DMS 273 treated with DMSO at 0.1 percent for 48 hours (cell line): Measurements from ENCODE around the gene GALNT2.

Experiments used
- DNase-seq: peaks from one replicate; lab custom pipeline; 2025; lab: John Stamatoyannopoulos, UW

Gene GALNT2

DNA sequence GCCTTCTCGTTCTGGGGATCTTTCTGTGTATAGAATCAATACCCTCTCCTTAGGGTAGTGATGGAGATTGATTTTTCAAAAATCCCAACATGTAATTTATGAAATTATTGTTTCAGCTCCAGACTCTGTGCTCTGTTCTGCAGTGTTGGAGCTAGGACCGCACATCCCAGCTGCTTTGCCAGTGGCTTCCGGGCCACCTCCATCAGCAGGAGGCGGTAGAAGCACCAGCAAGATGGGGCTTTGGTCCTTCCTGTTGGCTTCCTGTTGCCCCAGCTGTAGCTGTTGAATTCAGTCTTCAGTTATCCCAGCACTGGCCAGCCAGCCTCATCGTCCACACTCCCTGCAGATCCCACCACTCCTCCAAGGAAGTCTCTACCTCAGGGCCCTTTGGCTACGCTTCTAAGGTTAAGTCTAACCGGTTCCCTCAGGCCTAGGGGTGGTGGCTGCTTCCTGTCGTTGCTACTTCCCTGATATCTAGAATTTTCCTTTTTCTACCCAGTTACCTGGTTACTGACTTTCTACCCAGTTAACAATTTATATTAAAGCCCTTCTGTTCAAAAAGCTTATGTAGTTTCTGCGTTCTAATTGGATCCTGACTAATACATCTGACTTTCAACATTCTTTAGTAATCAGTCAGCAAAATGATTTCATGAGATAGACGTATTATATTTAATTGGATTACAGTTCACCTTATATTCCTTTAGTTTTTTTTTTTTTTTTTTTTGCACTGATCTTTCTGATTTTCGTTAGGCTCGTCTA lies 24.6 kb downstream of the GALNT2 start:
- no peak for DNase-seq

DNA sequence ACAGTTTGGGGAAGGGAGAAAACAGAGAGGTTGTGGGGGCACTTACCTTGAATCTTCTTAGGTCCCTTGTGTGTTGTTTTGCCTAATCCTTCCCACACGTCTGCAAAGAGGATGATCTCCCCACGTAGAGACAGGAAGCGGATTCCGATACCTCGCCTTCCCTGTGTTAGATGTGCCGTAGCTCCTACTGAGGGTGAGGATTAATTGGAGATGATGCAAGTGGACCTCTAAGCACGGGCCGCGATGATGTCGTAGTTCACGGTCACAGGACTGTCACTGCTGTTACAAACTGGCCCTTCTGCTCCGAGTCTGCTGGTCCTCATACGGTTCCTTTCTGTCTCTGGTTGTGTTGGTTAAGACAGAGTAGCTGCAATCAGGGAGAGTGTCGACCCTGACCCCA lies 27.7 kb downstream of the GALNT2 start:
- no peak for DNase-seq

DNA sequence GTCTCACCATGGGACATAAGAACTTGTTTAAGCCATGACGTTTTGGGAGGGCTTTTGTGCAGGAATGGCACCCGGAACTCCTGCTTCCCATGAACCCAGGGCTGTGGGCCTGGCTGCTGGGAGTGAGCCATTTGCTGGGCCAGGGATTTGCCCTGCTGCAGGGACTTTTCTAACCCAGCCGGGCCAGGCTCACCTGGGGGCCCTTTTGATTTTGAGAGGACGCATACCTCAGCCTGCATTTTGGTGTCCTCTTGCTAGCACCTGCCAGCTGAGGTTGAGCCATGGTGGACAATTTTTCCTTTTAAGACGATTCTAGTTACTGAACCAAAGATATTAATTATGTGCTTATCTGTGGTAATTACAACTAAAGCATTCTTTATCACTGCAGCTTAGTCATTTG lies 28.9 kb downstream of the GALNT2 start:
- no peak for DNase-seq

DNA sequence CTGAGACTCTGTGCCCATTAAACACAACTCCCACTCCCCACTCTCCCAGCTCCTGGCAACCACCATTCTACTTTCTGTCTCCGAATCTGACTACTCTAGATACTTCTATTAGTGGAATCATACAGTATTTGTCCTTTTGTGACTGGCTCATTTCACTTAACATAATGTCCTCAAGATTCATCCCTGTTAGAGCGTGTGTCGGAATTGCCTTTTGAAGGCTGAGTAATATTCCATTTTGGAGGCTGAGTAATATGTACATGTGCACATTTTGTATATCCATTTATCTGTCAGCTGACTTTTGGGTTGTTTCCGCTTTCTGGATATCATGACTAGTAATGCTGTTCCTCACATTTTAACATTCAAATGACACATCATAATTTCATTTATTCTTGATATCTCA lies 30.3 kb downstream of the GALNT2 start:
- DNase-seq, result no peak

DNA sequence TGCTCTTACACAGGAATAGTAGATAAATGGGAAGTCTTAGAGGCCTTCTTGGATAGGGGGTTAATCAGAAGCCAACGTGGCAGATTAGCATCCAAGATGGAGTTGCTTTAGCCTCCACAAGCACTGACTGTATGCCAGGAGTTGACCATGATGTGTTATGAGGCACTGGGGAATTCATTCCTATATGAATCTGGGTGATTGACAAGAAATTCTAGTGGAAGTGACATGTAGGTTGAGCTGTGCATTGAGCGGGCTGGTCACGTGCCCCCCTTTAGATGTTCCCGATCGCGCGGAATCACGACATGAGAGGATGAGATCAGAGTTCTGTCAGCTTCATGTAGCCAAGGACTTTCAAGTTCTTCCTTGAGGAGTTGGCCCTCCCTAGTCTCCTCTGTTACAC lies 31.7 kb downstream of the GALNT2 start:
- DNase-seq, result no peak

DNA sequence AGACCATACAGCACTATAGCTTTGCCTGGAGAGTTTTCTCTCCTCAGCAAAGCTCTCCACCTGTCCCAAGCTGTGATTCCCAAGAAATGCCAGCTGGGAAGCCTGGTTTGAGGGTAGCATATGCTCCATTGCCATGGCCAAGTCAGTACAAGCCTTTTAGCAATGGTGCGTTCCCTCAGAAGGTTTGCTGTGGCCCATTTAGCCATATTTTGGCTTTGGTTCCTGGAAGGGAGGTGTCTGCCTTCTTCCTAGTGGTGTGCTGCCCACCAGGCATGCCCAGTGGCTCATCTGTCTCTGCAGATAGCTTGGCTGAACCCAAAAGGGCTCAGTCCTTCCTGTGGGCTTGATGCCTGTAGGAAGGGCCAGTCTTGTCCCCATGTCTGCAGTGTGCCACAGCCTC lies 32.4 kb downstream of the GALNT2 start:
- peak; percentile 60 for DNase-seq

DNA sequence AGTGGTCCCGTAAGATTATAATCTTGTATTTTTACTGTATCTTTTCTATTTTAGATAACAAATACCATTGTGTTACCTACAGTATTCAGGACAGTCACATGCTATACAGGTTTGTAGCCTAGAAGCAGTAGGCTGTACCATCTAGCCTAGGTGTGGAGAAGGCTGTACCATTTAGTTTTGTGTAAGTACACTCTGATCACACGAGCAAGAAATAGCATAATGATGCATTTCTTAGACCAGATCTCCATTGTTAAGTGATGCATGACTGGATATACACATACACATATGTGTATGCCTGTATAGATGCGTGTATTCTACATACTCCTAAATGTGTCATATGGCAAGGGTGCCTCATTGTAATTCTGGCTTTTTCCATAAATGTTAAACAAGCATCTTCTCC lies 33.9 kb downstream of the GALNT2 start:
- DNase-seq, result no peak

DNA sequence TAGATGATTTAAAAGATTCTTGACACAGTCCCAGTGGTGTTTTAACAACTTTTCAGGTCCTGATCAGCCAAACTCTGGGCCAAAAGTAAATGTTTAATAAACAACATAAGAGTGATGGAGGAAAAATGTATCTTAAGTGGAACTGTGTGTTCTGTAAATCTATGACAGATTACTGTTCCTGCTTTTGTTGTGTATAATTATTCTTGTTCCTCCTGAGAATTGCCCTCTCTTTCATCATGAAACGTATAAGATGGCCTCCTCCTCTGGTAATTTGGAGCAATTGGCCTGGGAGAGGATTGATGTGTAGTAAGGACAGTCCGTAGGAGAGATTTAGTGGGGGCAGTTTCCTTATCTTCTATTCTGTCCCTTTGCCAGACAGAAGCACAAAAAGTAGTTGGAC lies 34.5 kb downstream of the GALNT2 start:
- no peak for DNase-seq

DNA sequence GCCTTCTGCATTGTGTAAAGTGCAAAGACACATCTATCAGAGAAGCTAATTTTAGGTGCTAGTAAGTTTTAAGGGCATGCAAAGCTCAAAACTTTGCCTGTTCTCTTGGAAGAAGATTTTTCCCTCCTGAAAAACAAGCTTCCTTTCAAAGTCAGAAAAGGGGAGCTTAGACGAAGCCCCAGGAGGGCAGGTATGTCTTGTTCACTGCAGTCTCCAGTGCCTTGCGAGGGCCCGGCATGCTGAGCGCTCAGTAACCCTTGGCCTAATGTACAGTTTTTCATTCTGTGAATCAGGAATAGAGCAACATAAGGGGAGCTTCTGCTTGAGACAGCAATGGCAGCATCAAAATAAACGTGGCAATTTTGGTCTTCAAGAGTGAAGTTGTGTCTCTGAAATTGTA lies 35.0 kb downstream of the GALNT2 start:
- no peak for DNase-seq

DNA sequence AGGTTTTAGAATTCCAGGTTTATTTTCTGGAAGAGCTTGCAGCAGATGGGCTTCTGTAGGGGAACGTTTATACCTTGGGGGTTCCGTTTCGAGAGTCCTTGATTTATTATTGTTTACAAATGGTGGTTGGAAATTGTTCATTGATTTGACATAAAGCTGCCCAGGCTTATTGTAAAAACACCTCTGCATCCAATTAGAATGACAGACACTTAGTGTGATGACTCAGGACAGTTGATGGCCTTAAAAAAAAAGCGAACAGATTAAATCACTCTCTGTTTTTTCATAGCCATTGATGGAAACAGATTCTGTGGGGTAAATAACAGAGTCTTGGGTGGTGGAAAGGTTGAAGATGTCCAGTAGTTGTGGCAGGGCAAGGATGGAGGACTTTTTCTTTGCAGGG lies 35.4 kb downstream of the GALNT2 start:
- DNase-seq, result no peak

DNA sequence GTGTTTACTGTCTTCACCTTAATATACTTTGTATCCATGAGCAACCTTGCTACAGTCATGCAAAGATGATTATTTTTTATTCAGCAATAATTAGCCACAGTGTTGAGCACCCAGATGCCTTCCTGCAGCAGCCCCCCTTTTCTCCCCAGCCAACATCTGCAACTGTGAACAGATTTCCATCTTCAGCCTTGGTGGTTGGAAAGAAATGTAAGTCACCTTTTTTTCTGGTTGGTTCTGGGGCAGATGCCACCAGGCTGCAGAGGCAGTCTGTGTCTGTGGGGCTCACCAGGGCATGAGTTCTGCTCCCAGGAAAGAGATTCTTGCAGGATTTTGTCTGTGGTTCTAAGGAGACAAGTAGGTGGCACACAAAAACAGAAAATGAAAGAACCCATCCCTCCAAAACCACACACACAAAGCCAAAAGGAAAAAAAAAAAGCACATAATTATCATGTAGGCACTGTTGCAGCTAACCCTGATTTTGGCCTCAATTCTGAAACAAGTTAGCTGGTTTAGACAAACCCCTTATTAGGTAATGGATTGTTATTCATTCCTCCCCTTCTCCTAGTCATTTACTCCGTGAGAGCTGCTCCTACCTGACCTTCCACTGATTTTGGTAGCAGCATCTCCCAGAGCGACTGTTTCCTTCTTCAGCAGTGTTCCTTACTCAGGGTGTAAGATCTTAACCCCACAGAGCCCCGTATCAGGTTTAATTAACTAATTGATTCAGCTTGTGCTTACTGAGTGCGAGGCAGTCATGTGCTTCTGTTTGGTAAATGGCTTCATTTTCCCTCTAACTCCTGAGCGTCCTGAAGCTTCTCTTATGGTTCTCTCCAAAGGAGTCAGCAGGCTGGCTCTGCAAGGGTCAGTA lies 36.5 kb downstream of the GALNT2 start:
- DNase-seq, result no peak

DNA sequence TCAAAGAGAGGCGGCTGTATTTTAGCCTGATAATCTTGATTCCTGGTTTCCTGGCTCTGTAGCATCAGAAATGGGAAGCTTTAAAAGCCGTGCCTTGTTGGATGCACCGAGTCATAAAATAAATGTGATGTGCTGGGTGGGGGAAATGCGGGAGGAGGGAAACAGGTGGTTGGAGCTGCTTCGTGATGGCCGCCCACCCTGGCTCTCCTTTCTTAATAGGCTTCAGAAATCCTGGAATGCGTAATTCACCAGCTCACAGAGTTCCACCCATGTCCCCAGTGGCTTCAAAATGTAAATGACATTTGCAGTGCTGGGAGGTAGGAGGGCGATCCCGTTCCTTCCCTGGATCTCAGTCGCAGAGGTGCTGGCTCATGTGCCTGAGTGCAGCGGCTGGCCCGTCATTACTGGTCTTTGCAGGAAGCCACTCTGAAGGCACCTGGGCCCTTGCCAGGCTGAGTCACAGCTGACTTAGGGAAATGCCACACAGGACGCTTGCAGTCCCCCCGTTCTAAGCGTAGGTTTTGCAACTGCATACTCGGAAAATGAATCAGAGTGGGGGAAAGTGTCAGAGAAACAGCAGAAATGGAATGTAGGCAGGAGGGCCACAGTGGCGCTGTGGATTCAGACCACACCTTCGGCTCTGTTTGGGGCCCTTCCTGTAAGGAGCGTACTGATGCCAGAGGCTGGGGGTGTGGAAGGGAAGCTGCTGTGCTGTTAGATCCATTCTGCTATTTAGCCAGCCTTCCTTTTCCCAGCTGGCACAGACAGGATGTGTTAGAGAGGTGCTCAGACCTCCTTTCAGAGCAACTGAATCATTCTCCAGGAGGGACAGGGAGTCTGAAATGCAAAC lies 37.6 kb downstream of the GALNT2 start:
- DNase-seq, result peak; percentile 3

DNA sequence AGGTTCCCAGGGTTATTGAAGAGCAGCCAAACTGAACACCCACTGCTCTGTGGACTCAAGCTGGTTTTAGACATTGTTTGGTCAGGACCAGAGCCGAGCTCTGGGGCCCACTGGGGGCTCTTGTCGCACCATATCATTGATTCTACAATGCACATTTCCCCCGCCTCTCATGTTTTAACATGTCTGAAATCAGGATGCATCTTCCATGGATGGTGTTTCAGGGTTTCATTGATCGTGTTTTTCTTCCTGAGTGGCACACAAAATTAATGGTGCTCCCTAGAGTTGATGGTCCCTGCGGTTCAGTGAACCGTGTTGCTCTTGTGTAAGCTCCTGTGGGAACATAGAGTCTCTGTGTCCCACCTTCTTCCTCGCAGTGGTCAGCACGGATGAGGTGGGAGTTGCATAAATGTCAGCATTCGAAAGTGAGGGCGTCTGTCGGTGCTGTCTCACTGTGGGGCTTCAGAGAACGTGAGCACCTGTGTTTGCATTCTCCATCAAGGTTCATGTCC lies 38.3 kb downstream of the GALNT2 start:
- no peak for DNase-seq

DNA sequence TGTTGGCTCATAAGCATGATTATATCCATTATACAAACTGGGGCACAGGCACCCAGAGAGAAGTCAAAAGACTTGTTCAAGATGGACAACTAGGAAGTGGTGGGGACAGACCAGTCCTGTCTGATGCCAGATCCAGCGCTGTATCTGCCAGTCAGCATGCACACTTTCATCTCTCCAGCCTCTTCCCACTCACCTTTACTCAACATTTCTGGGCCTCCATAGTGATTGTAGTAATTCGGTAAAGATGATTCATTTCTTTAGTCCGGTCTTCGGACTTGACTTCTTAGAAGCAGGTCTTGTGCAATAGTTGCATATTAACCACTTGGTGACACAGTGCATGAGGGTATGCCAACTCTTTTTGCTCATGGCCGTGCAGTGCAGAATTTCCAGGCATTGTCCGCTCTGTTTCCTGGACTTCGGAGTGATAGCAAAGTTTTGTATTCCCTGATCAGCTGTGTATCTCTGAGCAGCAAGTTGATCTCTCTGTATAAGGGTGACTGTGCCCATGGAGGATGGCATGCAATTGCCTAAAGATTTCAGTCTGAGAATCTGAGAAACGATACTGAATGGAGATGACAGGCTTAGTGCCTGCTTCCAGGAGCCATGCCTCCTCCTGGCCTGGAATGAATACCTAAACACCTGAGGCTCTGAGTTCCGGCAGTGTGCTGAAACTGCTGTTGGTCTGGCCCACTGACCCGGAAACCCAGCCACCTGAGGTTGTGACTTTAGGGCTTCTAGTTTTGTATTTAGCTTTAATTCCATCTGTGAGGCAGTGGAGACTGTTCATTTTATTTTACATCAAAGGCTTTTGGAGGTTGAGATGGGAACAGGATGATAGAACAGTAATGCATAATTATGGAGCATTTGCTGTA lies 39.0 kb downstream of the GALNT2 start:
- no peak for DNase-seq

DNA sequence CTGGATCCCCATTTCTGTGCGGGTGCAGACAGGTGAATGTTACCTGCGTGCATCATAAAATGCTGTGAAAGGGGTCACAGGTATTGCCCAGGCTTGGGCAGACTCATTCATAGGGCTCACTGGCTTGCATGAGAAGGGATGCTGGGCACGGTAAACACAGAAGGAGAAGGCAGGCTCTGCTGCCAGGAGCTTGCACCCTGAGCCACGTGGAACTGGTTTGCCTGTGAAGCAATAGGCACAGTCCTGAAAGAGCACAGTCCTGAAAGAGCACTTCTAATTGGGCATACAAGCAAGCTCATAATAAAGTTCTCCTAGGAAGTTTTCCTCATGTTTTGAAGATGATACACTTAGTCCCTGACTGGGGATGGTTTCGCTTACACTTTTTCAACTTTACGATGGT lies 40.9 kb downstream of the GALNT2 start:
- no peak for DNase-seq

DNA sequence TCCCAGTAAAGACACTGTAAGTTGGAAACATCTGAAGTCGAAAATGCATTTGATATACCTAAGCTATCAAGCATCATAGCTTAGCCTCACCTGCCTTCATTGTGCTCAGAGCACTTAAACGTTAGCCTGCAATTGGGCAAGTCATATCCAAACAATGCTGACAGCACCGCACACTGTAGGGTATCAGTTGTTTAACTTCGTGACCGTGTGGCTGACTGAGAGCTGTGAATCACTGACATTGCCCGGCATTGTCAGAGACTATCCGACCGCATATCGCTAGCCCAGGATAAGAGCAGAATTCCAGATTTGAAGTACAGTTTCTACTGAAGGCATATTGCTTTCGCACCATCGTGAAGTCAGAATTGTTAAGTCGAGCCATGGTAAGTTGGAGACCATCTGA lies 41.5 kb downstream of the GALNT2 start:
- DNase-seq, result no peak

DNA sequence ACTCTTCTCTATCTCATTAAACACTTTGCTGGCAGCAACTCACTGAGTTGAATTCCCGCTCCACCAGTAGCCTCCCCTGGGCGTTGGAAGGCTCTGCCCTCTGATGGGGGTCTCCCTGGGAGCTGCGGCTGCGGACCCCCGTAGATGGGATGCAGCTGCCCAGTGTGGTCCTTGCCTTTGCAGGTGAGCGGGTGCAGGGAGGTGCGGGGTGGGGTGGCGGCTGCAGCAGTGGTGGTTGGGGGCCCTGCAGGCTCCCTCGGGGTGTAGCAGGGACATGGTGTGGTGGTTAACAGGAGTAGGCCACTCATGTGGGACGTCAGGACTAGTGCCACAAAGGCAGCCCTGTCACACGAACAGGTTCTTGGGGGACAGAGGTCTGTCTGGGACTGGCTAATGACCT lies 42.0 kb downstream of the GALNT2 start:
- DNase-seq, result no peak

DNA sequence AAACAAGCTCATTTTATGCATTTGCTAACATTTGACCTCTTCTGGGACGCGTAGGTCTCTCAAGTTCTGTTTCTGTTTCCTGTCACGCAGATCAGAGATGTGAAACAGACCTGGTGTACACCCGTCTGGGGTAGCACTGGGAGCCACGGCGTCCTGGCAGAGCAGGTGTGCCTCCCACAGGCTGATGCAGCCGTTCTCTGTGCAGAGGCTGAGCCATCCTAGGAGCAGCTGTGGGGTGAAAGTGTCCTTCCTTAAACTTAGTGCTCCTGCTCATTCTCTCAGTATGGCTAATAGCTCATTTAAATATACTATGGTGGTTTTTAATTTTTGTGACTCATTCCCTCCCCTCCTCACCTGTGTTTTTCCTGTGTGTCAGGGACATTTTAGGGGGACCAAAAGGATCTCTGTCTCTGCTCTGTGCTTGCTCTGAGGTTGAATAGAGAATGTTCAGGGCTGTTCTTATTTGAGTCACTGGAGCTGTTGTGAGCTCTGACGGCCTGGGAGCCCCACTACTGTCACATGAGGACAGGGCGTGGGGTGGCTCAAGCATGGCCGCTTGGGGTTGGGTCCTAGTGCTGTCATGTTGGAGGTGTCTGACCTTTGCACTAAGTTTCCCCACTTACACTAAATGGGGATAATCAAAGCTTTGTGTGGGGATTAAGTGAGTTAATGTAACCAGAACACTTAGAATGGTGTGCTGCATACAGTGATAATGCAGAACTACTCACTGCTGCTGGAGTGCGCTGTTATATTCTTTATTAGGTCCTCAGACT lies 43.0 kb downstream of the GALNT2 start:
- DNase-seq, result no peak

DNA sequence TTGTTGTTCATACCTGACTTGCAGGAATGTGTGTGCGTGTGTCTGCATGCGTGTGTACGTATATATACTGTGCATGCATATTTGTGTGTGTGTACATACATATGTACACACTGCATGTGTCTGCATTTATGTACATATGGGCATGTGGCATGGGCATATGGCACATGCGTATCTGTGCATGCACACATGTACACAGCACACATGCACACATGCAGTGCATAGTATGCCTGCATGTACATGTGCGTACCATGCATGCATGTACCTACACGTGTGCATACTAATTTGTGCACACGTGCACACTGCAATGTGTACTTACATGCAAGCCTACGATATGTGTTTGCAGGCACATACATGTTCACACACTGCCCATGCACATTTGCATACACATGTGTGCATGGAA lies 43.9 kb downstream of the GALNT2 start:
- DNase-seq, result no peak

DNA sequence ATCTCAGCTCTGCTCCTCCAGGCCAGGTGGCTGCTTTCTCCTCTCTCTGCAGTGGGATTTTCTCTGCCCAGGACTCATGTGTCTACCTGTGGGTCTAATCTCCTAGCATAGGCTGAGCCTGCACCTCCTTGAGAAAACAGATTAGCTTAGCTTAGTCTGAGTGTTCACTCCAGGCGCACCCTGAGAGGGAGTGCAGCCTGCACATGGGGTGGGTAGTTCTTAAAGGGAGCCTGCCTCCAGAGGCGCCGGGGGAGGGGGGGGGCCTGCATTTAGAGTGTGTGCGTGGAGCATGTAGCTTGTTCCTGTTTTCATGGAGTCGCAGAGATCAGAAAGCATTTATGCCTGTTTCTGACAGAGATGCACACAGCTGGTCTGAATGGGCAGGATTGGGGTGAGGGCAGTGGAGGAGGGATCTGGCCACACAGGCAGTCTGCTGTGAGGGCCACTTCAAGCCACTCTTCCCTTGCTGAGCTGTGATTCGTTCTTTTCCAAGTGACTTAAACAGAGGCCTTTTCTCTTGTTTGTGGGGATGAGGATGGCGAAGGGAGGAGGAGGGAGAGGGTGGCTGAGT lies 45.2 kb downstream of the GALNT2 start:
- DNase-seq, result no peak
